Activated T-cell treated with anti-CD3 and anti-CD28 coated beads, Interleukin-2, amount 50 U/mL, for 4 hours (primary cell): Measurements from ENCODE around the gene MACROD2. TPM values are rescaled to one million over a fixed set of nuclear protein-coding genes. Genes with fewer than 3 reads are reported as not detected.

Source experiments
- ATAC-seq, 2 donors: fragments of 200-7000 bp; cut with Tn5 transposase; one replicate each; pipeline ENCODE4 v1.10.0; 2021
- DNase-seq: peaks from one replicate; pipeline ENCODE4 v3.0.0-alpha.2; 2020
- H3K27me3 Mint-ChIP-seq: one replicate; pipeline ENCODE4 v1.8.0; 2021; ENCODE audit warnings: low read depth, mixed read lengths
- H3K36me3 Mint-ChIP-seq: one replicate; pipeline ENCODE4 v1.8.0; 2022; ENCODE audit warnings: mixed read lengths; ENCODE audit not compliant: insufficient read depth
- H3K4me1 Mint-ChIP-seq: one replicate; pipeline ENCODE4 v1.8.0; 2021; ENCODE audit warnings: low read depth, mixed read lengths
- H3K4me3 Mint-ChIP-seq: one replicate; pipeline ENCODE4 v1.8.0; 2021; ENCODE audit warnings: mild to moderate bottlenecking, moderate library complexity, mixed read lengths
- H3K9me3 Mint-ChIP-seq: one replicate; pipeline ENCODE4 v1.8.0; 2021; ENCODE audit warnings: mixed read lengths
- total RNA-seq, 3 donors: library from RNA; stranded (reverse); gene quantifications; one replicate each; pipeline ENCODE4 v1.2.1, GENCODE V29; 2021

MACROD2 gene
- total RNA-seq, 3 donors from 2014 or later, result 0.10 TPM; not detected in 2

DNA sequence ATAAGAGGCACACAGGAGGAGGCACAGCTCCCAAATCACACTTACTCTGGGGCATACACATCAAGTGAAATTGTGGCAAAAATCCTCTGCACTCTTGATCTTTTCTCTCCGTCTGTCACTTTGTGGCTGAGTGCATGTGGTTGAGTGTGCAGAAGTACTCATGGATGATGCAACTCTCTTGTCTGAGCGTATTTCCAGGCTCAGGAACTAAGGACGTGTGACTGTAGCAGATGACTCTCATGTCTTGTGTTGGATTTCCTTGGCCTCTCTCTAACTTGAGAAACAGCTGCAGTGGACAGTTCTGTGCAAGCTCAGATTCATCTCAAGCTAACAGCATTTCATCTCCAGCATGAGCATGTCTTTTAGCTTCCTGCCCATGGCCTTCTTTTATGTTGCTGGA is 587.5 kb downstream of the MACROD2 start:
- H3K27me3 Mint-ChIP-seq, result no peaks in the 10 kb centered on the region
- H3K4me1 Mint-ChIP-seq, result no peaks in the 10 kb centered on the region
- peaks cover 5% of the 10 kb centered on the region for H3K9me3 Mint-ChIP-seq
- H3K4me3 Mint-ChIP-seq, result no peak overlapping the region
- no peak for ATAC-seq
- no peaks in the 10 kb centered on the region for H3K36me3 Mint-ChIP-seq
- no peak for DNase-seq

- no peaks in the 10 kb centered on the region for H3K36me3 Mint-ChIP-seq
- H3K4me1 Mint-ChIP-seq, result no peaks in the 10 kb centered on the region
- no peak for DNase-seq
- ATAC-seq, result no peak
- peaks cover 5% of the 10 kb centered on the region for H3K9me3 Mint-ChIP-seq
- H3K27me3 Mint-ChIP-seq, result no peaks in the 10 kb centered on the region
- no peak overlapping the region for H3K4me3 Mint-ChIP-seq
These were observed 588.1 kb downstream of the MACROD2 start for GRCh38 chr20:14583413-14583812.

DNA sequence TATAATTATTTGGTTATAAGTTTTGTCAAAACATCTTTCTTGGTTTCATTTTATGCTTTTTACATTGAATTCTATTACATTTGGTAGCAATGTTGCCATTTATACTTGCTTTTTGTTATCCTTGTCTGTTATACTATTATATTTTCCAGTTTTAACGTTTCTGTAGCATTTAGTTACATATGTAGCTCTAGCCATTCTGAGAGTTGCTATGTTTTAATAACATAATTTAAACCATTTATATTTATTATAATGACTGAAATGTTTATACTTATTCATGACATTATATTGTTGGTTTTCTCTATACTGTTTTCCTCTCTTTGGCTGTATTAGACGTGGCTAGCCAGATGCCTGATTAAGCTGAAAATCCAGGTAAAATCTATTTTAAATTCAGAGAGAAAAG is 594.1 kb downstream of the MACROD2 start:
- no peaks in the 10 kb centered on the region for H3K36me3 Mint-ChIP-seq
- DNase-seq (no peak), ATAC-seq (no peak)
- H3K4me1 Mint-ChIP-seq, result no peaks in the 10 kb centered on the region
- peaks cover 4% of the 10 kb centered on the region for H3K9me3 Mint-ChIP-seq
- H3K27me3 Mint-ChIP-seq, result no peaks in the 10 kb centered on the region
- no peak overlapping the region for H3K4me3 Mint-ChIP-seq

DNA sequence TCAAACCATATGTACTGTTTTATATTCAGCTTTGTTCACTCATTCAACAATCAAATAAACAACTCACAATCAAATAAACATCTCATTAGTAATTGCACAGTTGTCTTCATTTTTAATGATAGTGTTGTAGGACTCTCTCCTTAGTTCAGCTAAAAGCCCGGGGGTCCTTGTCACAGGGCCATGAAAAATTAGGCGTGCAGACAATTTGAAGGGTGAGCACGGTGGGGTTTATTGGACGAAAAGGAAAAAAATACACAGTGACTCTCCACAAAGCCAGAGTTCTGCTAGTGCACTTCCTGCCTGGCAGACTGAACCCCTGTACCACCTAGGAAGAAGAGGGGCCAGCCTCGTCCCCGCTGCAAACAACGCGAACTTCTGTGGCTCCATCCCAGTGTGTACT is 599.7 kb downstream of the MACROD2 start:
- ATAC-seq, result no peak
- H3K4me3 Mint-ChIP-seq, result no peak overlapping the region
- no peaks in the 10 kb centered on the region for H3K4me1 Mint-ChIP-seq
- DNase-seq, result no peak
- no peaks in the 10 kb centered on the region for H3K36me3 Mint-ChIP-seq
- H3K27me3 Mint-ChIP-seq, result no peaks in the 10 kb centered on the region
- H3K9me3 Mint-ChIP-seq, result peaks cover 8% of the 10 kb centered on the region

GRCh38 chr20:14597206-14597715 is 601.9 kb downstream of the MACROD2 start:
- no peak for ATAC-seq
- Mint-ChIP-seq H3K4me3 (no peak overlapping the region), H3K4me1 (no peaks in the 10 kb centered on the region), H3K36me3 (no peaks in the 10 kb centered on the region), H3K9me3 (peaks cover 4% of the 10 kb centered on the region), H3K27me3 (no peaks in the 10 kb centered on the region)
- DNase-seq, result no peak

GRCh38 chr20:14599613-14600012 is 604.3 kb downstream of the MACROD2 start:
- Mint-ChIP-seq H3K4me3 (no peak overlapping the region), H3K36me3 (no peaks in the 10 kb centered on the region), H3K27me3 (no peaks in the 10 kb centered on the region), H3K4me1 (no peaks in the 10 kb centered on the region), H3K9me3 (peaks cover 4% of the 10 kb centered on the region)
- ATAC-seq (no peak), DNase-seq (no peak)

DNA sequence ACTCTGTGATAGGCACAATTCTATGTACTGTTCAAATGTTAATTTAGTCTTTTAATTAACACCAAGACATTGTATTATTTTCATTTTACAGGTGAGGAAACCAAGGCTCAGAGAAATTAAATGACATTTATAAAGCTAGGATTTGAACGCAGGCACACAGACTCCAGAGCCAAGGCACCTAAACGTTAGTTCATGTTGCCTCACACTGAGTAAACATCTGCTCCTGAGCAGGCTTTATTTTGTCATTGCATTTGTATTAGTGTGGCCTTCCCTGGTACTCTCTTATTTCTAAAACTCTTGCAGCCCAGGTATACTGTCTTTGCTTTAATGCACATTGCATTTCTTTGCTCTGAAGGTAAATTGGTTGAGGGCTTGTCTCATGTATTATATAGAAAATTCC is 605.2 kb downstream of the MACROD2 start:
- no peaks in the 10 kb centered on the region for H3K27me3 Mint-ChIP-seq
- DNase-seq (no peak), ATAC-seq (no peak)
- H3K36me3 Mint-ChIP-seq, result no peaks in the 10 kb centered on the region
- no peak overlapping the region for H3K4me3 Mint-ChIP-seq
- H3K9me3 Mint-ChIP-seq, result peaks cover 4% of the 10 kb centered on the region
- H3K4me1 Mint-ChIP-seq, result no peaks in the 10 kb centered on the region

DNA sequence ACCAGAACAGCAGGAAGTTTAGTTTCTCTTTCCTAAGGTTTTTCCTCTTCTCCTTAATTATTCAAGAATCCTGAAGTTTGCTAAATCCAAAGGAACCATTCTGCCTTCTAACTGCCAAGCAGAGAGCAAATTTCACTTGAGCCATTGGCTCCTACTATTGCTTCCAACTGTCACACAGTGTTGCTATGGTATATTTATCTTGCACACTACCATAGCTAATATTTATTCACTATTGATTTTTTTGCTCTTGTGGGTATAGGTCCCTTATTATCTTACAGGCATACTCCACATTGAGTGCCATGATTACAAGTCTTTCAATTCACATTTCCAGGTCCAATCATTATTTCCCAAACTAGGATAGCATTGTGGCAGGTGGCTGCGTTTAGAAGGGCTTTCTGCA is 608.8 kb downstream of the MACROD2 start:
- Mint-ChIP-seq H3K4me3 (no peak overlapping the region), H3K36me3 (no peaks in the 10 kb centered on the region), H3K9me3 (peaks cover 11% of the 10 kb centered on the region), H3K4me1 (no peaks in the 10 kb centered on the region), H3K27me3 (no peaks in the 10 kb centered on the region)
- DNase-seq, result no peak
- ATAC-seq, result no peak

- no peaks in the 10 kb centered on the region for H3K27me3 Mint-ChIP-seq
- H3K4me3 Mint-ChIP-seq, result no peak overlapping the region
- no peaks in the 10 kb centered on the region for H3K4me1 Mint-ChIP-seq
- no peak for DNase-seq
- H3K9me3 Mint-ChIP-seq, result peaks cover 11% of the 10 kb centered on the region
- no peak for ATAC-seq
- no peaks in the 10 kb centered on the region for H3K36me3 Mint-ChIP-seq
These were observed 614.3 kb downstream of the MACROD2 start for GRCh38 chr20:14609328-14610221.

- no peak for ATAC-seq
- Mint-ChIP-seq H3K4me1 (no peaks in the 10 kb centered on the region), H3K27me3 (no peaks in the 10 kb centered on the region), H3K4me3 (no peak overlapping the region), H3K36me3 (no peaks in the 10 kb centered on the region), H3K9me3 (peaks cover 16% of the 10 kb centered on the region)
- no peak for DNase-seq
These were observed 616.2 kb downstream of the MACROD2 start for GRCh38 chr20:14611479-14611878.

GRCh38 chr20:14612391-14612790 is 617.1 kb downstream of the MACROD2 start:
- Mint-ChIP-seq H3K4me3 (no peak overlapping the region), H3K9me3 (peaks cover 16% of the 10 kb centered on the region), H3K36me3 (no peaks in the 10 kb centered on the region), H3K4me1 (no peaks in the 10 kb centered on the region), H3K27me3 (no peaks in the 10 kb centered on the region)
- ATAC-seq, result no peak
- no peak for DNase-seq

GRCh38 chr20:14616003-14616402 is 620.7 kb downstream of the MACROD2 start:
- no peak for DNase-seq
- H3K27me3 Mint-ChIP-seq, result no peaks in the 10 kb centered on the region
- no peaks in the 10 kb centered on the region for H3K36me3 Mint-ChIP-seq
- H3K4me1 Mint-ChIP-seq, result no peaks in the 10 kb centered on the region
- H3K9me3 Mint-ChIP-seq, result peaks cover 12% of the 10 kb centered on the region
- no peak overlapping the region for H3K4me3 Mint-ChIP-seq
- no peak for ATAC-seq

- Mint-ChIP-seq H3K4me1 (no peaks in the 10 kb centered on the region), H3K27me3 (no peaks in the 10 kb centered on the region), H3K9me3 (peaks cover 12% of the 10 kb centered on the region), H3K4me3 (no peak overlapping the region), H3K36me3 (no peaks in the 10 kb centered on the region)
- ATAC-seq, result no peak
- no peak for DNase-seq
These were observed 621.8 kb downstream of the MACROD2 start for GRCh38 chr20:14617123-14617522.

GRCh38 chr20:14619411-14619810 is 624.1 kb downstream of the MACROD2 start:
- H3K4me1 Mint-ChIP-seq, result no peaks in the 10 kb centered on the region
- no peak for ATAC-seq
- peaks cover 8% of the 10 kb centered on the region for H3K9me3 Mint-ChIP-seq

GRCh38 chr20:14622796-14623195 is 627.5 kb downstream of the MACROD2 start:
- peaks cover 3% of the 10 kb centered on the region for H3K9me3 Mint-ChIP-seq
- H3K4me1 Mint-ChIP-seq, result no peaks in the 10 kb centered on the region
- no peak overlapping the region for H3K4me3 Mint-ChIP-seq
- DNase-seq, result no peak
- no peaks in the 10 kb centered on the region for H3K27me3 Mint-ChIP-seq
- ATAC-seq, result no peak
- H3K36me3 Mint-ChIP-seq, result no peaks in the 10 kb centered on the region

More at GRCh38 chr20:14619411-14619810, 624.1 kb downstream of the MACROD2 start:
- no peak overlapping the region for H3K4me3 Mint-ChIP-seq
- DNase-seq, result no peak
- H3K36me3 Mint-ChIP-seq, result no peaks in the 10 kb centered on the region
- H3K27me3 Mint-ChIP-seq, result no peaks in the 10 kb centered on the region
